Neural cell (in vitro differentiated cells): ENCODE data around the gene CDC42BPB.

Experiments
- EP300 ChIP-seq: fragments of 450-650 bp; conservative IDR thresholded peaks from 2 replicates; pipeline ENCODE4 v1.6.1; 2014; ENCODE audit warnings: antibody characterized with exemption, mild to moderate bottlenecking, moderate library complexity; ENCODE audit not compliant: poor library complexity, severe bottlenecking
- EZH2 ChIP-seq: fragments of 200-600, 300-800 bp; shearing (Covaris generic), sonication (generic); IDR thresholded peaks from 2 replicates; pipeline ENCODE4 v1.6.1; 2014; ENCODE audit warnings: antibody characterized with exemption, low read length, borderline replicate concordance, mild to moderate bottlenecking; ENCODE audit not compliant: insufficient read depth, poor library complexity, severe bottlenecking
- POLR2AphosphoS5 ChIP-seq: IDR thresholded peaks from 2 replicates; pipeline ENCODE4 v1.6.1; 2012
- RAD21 ChIP-seq: fragments of 450-650 bp; conservative IDR thresholded peaks from 2 replicates; pipeline ENCODE4 v1.6.1; 2014; ENCODE audit warnings: antibody characterized with exemption, mild to moderate bottlenecking, moderate library complexity
- REST ChIP-seq: IDR thresholded peaks from 2 replicates; pipeline ENCODE4 v1.6.1; 2012; ENCODE audit warnings: borderline replicate concordance
- SMC3 ChIP-seq: fragments of 450-650 bp; conservative IDR thresholded peaks from 2 replicates; pipeline ENCODE4 v1.6.1; 2014; ENCODE audit warnings: antibody characterized with exemption, mild to moderate bottlenecking, moderate library complexity; ENCODE audit not compliant: poor library complexity
- TAF1 ChIP-seq: IDR thresholded peaks from 2 replicates; pipeline ENCODE4 v1.6.1; 2012; ENCODE audit warnings: low read depth
- TF ChIP-seq, protein P1 (sequence below): fragments of 450-650 bp; IDR thresholded peaks from 2 replicates; pipeline ENCODE4 v1.5.1; 2014; ENCODE audit warnings: antibody characterized with exemption, mild to moderate bottlenecking, moderate library complexity; ENCODE audit not compliant: poor library complexity, severe bottlenecking

DNA sequence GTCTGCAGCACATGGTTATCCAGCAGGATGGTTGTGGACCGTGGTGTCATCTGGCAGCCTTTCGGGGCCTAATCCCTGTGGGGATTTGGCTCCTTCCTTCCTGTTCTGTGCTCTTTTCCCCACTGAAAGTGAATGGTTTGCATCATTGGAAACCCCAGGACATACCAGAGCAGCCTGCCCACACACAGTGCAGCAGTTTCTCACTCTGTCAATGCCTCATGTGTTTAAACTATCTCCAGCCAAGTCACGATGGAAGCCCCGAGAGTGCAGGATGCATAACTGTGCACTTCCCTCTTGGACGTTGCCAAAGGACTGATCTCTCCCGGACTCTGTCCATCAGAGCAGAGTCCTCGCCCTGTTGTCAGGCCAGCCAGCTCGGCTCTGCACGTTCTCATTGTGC is 163.9 kb downstream of the CDC42BPB start:
- TF ChIP-seq, protein P1, sequence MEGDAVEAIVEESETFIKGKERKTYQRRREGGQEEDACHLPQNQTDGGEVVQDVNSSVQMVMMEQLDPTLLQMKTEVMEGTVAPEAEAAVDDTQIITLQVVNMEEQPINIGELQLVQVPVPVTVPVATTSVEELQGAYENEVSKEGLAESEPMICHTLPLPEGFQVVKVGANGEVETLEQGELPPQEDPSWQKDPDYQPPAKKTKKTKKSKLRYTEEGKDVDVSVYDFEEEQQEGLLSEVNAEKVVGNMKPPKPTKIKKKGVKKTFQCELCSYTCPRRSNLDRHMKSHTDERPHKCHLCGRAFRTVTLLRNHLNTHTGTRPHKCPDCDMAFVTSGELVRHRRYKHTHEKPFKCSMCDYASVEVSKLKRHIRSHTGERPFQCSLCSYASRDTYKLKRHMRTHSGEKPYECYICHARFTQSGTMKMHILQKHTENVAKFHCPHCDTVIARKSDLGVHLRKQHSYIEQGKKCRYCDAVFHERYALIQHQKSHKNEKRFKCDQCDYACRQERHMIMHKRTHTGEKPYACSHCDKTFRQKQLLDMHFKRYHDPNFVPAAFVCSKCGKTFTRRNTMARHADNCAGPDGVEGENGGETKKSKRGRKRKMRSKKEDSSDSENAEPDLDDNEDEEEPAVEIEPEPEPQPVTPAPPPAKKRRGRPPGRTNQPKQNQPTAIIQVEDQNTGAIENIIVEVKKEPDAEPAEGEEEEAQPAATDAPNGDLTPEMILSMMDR: no peak
- TF ChIP-seq TAF1 (no peak), RAD21 (no peak), SMC3 (no peak), EP300 (no peak), EZH2 (no peak), POLR2AphosphoS5 (no peak), REST (no peak)
